Measurements from ENCODE around the gene TCN2.

The TCN2 gene

GRCh38 chr22:30564045-30564760 is 42.8 kb upstream of the TCN2 start:
- Histone ChIP-seq H3K4me3 (ENCODE audit: low read depth, low read length) (no peak overlapping the region), H3K9me3 (ENCODE audit: control insufficient read depth, insufficient read depth, low read depth, low read length) (no peaks in the 10 kb centered on the region), H3K27ac (ENCODE audit: extremely low read depth, low read depth, low read length) (no peak overlapping the region), H3K36me3 (ENCODE audit: control insufficient read depth in 2 of 2, insufficient read depth in 1 of 2, low read length in 2 of 2) (no peaks in the 10 kb centered on the region), H3K4me1 (ENCODE audit: control insufficient read depth, insufficient read depth, low read length) (no peaks in the 10 kb centered on the region)
- ChIA-PET POLR2A (no interaction called here), CTCF (interaction anchor here (0.6 kb wide), 2 partner anchors 37 to 559 kb away, joined by 3 read pairs; no protein-coding TSS in a partner anchor)
- TF ChIP-seq ZNF433 (tag by site-specific recombination; IDR thresholded peaks at IDR 0.05; ENCODE audit: low read depth) (no peak), ZNF114 (tag by site-specific recombination; IDR thresholded peaks at IDR 0.05) (no peak), EGR2 (tag by site-specific recombination; IDR thresholded peaks at IDR 0.05; ENCODE audit: low read depth) (peak; percentile 69), HOXD13 (CRISPR knock-in tag; IDR thresholded peaks at IDR 0.05; ENCODE audit: borderline replicate concordance) (no peak), ZNF768 (tag by site-specific recombination; IDR thresholded peaks at IDR 0.05) (peak; percentile 53; the same call in 1 of the 2 replicates), ZNF664 (tag by site-specific recombination; IDR thresholded peaks at IDR 0.05) (no peak), ZNF558 (tag by site-specific recombination; IDR thresholded peaks at IDR 0.05) (no peak), ZNF404 (tag by site-specific recombination; IDR thresholded peaks at IDR 0.05) (no peak), ZNF398 (tag by site-specific recombination; IDR thresholded peaks at IDR 0.05) (no peak), KLF1 (tag by site-specific recombination; IDR thresholded peaks at IDR 0.05) (no peak), ZNF76 (tag by site-specific recombination; IDR thresholded peaks at IDR 0.05; ENCODE audit: borderline replicate concordance, low read depth) (no peak), TSHZ1 (tag by site-specific recombination; IDR thresholded peaks at IDR 0.05; ENCODE audit: borderline replicate concordance) (no peak), ZNF19 (tag by site-specific recombination; IDR thresholded peaks at IDR 0.05; ENCODE audit: low read depth) (no peak), MEIS1 (CRISPR knock-in tag; IDR thresholded peaks at IDR 0.05; ENCODE audit: borderline replicate concordance) (no peak), ZNF48 (tag by site-specific recombination; IDR thresholded peaks at IDR 0.05) (no peak), SP7 (tag by site-specific recombination; IDR thresholded peaks at IDR 0.05) (no peak), RBAK (tag by site-specific recombination; IDR thresholded peaks at IDR 0.05) (no peak), ZFHX2 (tag by site-specific recombination; conservative IDR thresholded peaks at IDR 0.05) (peak; percentile 55)

- ChIA-PET POLR2A (no interaction called here), CTCF (interaction anchor here (1.3 kb wide), 1 partner anchor 191 kb away, joined by 4 read pairs; no protein-coding TSS in a partner anchor)
- H3K9me3 ChIP-seq (ENCODE audit: control insufficient read depth, insufficient read depth, low read depth, low read length): no peaks in the 10 kb centered on the region
- no peaks in the 10 kb centered on the region for H3K4me1 ChIP-seq (ENCODE audit: control insufficient read depth, insufficient read depth, low read length)
- no peak overlapping the region for H3K27ac ChIP-seq (ENCODE audit: extremely low read depth, low read depth, low read length)
- no peaks in the 10 kb centered on the region for H3K36me3 ChIP-seq (ENCODE audit: control insufficient read depth in 2 of 2, insufficient read depth in 1 of 2, low read length in 2 of 2)
- no peak overlapping the region for H3K4me3 ChIP-seq (ENCODE audit: low read depth, low read length)
- TF ChIP-seq KLF17 (tag by site-specific recombination; IDR thresholded peaks at IDR 0.05): no peak
- TF ChIP-seq ZBTB26 (tag by site-specific recombination; optimal IDR thresholded peaks at IDR 0.05): no peak
- TF ChIP-seq RBAK (tag by site-specific recombination; IDR thresholded peaks at IDR 0.05): no peak
- no peak for TF ChIP-seq ZNF37A (tag by site-specific recombination; IDR thresholded peaks at IDR 0.05)
- TF ChIP-seq ZBTB21 (tag by site-specific recombination; IDR thresholded peaks at IDR 0.05): no peak
- no peak for TF ChIP-seq ZNF645 (tag by site-specific recombination; IDR thresholded peaks at IDR 0.05)
- TF ChIP-seq ZNF26 (tag by site-specific recombination; IDR thresholded peaks at IDR 0.05): no peak
- TF ChIP-seq BCL11B (tag by site-specific recombination; IDR thresholded peaks at IDR 0.05; ENCODE audit: low read depth): no peak
Measured at GRCh38 chr22:30564761-30565119, 42.2 kb upstream of the TCN2 start.
